ENCODE data around the gene NBPF26. TPM values are rescaled to one million over a fixed set of nuclear protein-coding genes. Genes with fewer than 3 reads are reported as not detected.
"Not testable (repeated sequence)": the region's sequence is repeated elsewhere in the genome, so short reads cannot be mapped to it uniquely, and the experiment has no call there.

Gene NBPF26
- total RNA-seq, 2 donors from 2014 or later, result 0.91 to 13.2 TPM

GRCh38 chr1:120849400-120850286 lies 125.9 kb downstream of the NBPF26 start:
- DNase-seq; intact Hi-C loops (cut with DNase I): not testable (repeated sequence)
- peak in 1 of 2 donors; percentile 8 for ATAC-seq

GRCh38 chr1:120850287-120850536 lies 126.5 kb downstream of the NBPF26 start:
- intact Hi-C loops (cut with DNase I), result not testable (repeated sequence)
- DNase-seq (peak; percentile 19), ATAC-seq (peak in 1 of 2 donors; percentile 38)

- peak; percentile 92 to 94 for ATAC-seq
- peak; percentile 85 for DNase-seq
- intact Hi-C loops (cut with DNase I), result not testable (repeated sequence)
Observed at GRCh38 chr1:120850537-120851421, 127.0 kb downstream of the NBPF26 start.

- ATAC-seq; intact Hi-C loops (cut with DNase I); DNase-seq: not testable (repeated sequence)
Observed at GRCh38 chr1:120858144-120858543, 134.4 kb downstream of the NBPF26 start.

GRCh38 chr1:120859615-120860234 lies 136.0 kb downstream of the NBPF26 start:
- intact Hi-C loops (cut with DNase I); ATAC-seq; DNase-seq: not testable (repeated sequence)

- intact Hi-C loops (cut with DNase I); ATAC-seq; DNase-seq: not testable (repeated sequence)
Observed at GRCh38 chr1:120878206-120878605, 154.5 kb downstream of the NBPF26 start.

- ATAC-seq; DNase-seq; intact Hi-C loops (cut with DNase I): not testable (repeated sequence)
Observed at GRCh38 chr1:120880056-120880455, 156.3 kb downstream of the NBPF26 start.

GRCh38 chr1:120881934-120882333 lies 158.2 kb downstream of the NBPF26 start:
- intact Hi-C loops (cut with DNase I); DNase-seq: not testable (repeated sequence)

More at GRCh38 chr1:120881934-120882333, 158.2 kb downstream of the NBPF26 start:
- not testable (repeated sequence) for ATAC-seq

Other genes starting within 250 kb of the NBPF26 start
- not detected for gene PPIAL4A, start 165.8 kb downstream of the NBPF26 start, total RNA-seq

Measured in left cardiac atrium (tissue), 4 donors.